GM18505 (cell line): ENCODE data around the gene RC3H1.
"Not testable (repeated sequence)": the region's sequence is repeated elsewhere in the genome, so short reads cannot be mapped to it uniquely, and the experiment has no call there.

Experiments
- ATAC-seq: cut with Tn5 transposase; IDR thresholded peaks from one replicate; pipeline ENCODE4 v1.9.1; 2021; ENCODE audit not compliant: unreplicated experiment
- POLR2A ChIP-seq: IDR thresholded peaks from 4 replicates; pipeline ENCODE4 v1.6.1; 2011; ENCODE audit warnings: borderline replicate concordance; ENCODE audit not compliant: insufficient read depth, insufficient read length; ENCODE audit errors: extremely low read depth

RC3H1 gene

GRCh38 chr1:174005032-174005431, 17.1 kb downstream of the RC3H1 start:
- no peak for TF ChIP-seq POLR2A
- peak; percentile 92 for ATAC-seq

DNA sequence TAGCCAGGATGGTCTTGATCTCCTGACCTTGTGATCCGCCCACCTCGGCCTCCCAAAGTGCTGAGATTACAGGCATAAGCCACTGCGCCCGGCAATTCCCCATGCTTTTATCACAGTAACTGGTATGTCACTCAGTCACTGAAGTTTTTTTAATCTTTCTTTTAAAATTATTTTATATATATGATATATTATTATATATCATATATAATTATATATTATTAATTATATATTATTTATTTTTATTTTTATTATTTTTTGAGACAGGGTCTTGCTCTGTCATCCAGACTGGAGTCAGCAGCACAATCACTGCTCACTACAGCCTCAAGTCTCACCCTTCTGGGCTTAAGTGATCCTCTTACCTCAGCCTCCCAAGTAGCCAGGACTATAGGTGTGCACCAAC, 18.3 kb downstream of the RC3H1 start:
- TF ChIP-seq POLR2A: no peak
- ATAC-seq: no peak

DNA sequence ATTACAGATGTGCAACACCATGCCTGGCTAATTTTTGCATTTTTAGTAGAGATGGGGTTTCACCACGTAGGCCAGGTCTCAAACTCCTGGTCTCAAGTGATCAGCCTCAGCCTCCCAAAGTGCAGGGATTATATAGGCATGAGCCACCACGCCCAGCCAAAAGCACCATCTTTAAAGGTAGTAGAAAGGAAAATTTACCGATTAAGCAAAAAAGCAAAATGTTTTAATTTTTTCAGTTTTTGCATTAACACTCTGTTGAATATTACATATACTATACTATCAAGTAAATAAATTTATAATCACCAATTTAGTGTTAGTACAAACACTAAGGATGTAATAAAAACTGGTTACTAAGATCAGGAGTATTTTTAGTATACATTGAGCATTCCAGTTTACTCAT, 20.6 kb downstream of the RC3H1 start:
- no peak for TF ChIP-seq POLR2A
- no peak for ATAC-seq

- ATAC-seq: no peak
- TF ChIP-seq POLR2A: no peak
Observed at GRCh38 chr1:174000371-174000770, 21.8 kb downstream of the RC3H1 start.

GRCh38 chr1:173997791-173998190, 24.4 kb downstream of the RC3H1 start:
- no peak for ATAC-seq
- no peak for TF ChIP-seq POLR2A

DNA sequence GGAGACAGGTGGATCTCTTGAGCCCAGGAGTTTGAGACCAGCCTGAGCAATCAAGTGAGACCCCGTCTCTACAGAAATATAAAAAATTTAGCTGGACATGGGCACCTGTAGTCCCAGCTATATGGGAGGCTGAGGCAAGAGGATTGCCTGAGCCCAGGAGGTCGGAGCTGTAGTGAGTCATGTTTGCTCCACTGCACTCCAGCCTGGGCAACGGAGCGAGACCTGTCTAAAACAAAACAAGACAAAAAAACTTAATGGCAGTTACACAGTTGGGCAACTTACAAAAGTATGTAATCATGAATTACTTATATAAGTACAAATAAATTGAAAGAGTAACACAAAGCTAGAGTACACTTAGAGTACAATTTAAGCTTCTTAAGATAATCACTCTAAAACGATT, 25.2 kb downstream of the RC3H1 start:
- ATAC-seq: no peak

GRCh38 chr1:173995475-173995874, 26.7 kb downstream of the RC3H1 start:
- TF ChIP-seq POLR2A: no peak
- no peak for ATAC-seq

More for the DNA sequence above, 25.2 kb downstream of the RC3H1 start:
- TF ChIP-seq POLR2A: no peak

DNA sequence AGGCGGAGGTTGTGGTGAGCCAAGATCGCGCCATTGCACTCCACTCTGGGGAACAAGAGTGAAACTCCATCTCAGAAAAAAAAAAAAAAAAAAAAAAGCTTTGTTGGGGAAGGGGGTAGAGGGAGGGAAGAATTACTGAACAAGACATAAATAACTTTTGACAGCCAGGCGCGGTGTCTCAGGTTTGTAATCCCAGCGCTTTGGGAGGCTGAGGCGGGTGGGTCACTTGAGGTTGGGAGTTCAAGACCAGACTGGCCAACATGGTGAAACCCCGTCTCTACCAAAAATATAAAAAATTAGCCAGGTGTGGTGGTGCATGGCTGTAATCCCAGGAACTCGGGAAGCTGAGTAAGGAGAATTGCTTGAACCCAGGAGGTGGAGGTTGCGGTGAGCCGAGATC, 28.2 kb downstream of the RC3H1 start:
- ATAC-seq: not testable (repeated sequence)

- no peak for ATAC-seq
- no peak for TF ChIP-seq POLR2A
Observed at GRCh38 chr1:173988068-173988467, 34.1 kb downstream of the RC3H1 start.

DNA sequence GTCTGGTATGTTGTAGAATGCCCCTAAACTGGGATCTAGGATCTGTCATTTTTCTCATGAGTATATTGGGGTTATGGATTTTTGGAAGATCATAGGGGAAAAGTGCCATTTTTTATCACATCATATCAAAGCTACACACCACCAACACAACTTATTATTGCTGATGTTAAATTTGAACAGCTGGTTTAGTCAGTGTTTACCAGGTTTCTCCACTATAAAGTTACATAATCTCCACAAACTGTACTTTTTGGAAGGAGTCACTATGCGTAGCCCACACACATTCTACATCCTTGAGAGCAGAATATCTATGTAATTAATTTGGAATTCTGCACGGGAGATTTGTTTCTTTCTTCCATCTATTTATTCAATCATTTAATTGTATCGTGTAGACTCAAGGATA, 35.2 kb downstream of the RC3H1 start:
- ATAC-seq: no peak
- TF ChIP-seq POLR2A: no peak

- no peak for ATAC-seq
- TF ChIP-seq POLR2A: no peak
Observed at GRCh38 chr1:173970252-173970651, 51.9 kb downstream of the RC3H1 start.

GRCh38 chr1:173965896-173966295, 56.3 kb downstream of the RC3H1 start:
- ATAC-seq: not testable (repeated sequence)

DNA sequence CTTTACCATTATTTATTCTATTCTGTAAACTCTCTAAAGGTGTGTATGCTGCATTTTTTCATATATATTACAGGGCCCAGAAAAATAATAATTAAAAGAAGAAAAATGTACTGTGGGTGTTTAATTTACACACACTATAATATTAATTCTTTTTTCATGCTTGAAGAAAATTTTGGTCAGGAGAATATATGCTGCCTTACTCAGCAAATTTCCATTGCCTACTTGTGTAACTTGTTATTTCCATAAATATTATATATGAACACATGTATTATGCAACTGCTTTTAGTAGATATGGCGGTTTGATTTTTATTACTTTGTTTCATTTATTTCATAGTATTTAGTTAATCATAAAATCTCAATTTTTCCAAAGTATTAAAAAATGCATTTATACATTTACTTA, 58.7 kb downstream of the RC3H1 start:
- ATAC-seq: no peak

GRCh38 chr1:173960625-173961024, 61.5 kb downstream of the RC3H1 start:
- no peak for ATAC-seq
- TF ChIP-seq POLR2A: no peak

More for the DNA sequence above, 58.7 kb downstream of the RC3H1 start:
- TF ChIP-seq POLR2A: no peak

DNA sequence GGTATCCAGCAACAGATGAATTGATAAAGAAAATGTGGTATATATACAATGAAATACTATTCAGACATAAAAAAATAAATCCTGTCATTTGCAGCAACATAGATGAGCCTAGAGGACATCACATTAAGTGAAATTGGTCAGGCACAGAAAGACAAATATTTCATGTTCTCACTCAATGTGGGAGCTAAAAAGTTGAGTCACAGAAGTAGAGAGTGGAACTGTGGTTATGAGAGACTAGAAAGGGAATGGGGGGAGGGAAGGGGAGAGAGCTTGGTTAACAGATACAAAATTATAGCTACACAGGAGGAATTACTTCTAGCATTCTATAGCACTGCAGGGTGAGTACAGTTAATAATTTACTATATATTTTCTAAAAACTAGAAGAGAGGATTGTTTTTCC, 68.0 kb downstream of the RC3H1 start:
- ATAC-seq: no peak
- no peak for TF ChIP-seq POLR2A
